ENCODE measurements around the gene EYS.
"Not testable (repeated sequence)": the region's sequence is repeated elsewhere in the genome, so short reads cannot be mapped to it uniquely, and the experiment has no call there.

EYS gene

DNA sequence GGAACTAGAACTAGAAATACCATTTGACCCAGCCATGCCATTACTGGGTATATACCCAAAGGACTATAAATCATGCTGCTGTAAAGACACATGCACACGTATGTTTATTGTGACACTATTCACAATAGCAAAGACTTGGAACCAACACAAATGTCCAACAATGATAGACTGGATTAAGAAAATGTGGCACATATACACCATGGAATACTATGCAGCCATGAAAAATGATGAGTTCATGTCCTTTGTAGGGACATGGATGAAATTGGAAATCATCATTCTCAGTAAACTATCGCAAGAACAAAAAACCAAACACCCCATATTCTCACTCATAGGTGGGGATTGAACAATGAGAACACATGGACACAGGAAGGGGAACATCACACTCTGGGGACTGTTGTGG is 1968.8 kb downstream of the EYS start:
- DNase-seq (ENCODE audit: low read depth in 3 of 3): not testable (repeated sequence)

DNA sequence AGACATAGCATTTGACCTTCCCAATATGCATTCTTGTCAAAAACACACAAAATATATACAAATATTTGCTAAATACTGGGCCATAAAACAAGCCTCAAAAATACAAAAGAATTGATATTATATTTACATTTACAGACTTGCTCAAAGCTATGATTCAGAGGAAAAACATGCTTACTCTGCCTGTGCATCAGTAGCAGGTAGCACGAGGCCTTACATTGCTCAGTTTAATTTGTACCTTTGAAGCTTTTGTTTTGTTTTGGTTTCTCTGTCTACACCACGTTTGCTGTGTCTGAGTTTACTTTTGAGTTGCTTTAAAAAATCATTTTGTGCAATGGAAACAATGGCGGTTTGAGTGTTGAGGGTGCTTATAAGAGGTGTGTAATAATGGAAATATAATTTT is 1972.1 kb downstream of the EYS start:
- no peak for DNase-seq (ENCODE audit: low read depth in 3 of 3)

DNA sequence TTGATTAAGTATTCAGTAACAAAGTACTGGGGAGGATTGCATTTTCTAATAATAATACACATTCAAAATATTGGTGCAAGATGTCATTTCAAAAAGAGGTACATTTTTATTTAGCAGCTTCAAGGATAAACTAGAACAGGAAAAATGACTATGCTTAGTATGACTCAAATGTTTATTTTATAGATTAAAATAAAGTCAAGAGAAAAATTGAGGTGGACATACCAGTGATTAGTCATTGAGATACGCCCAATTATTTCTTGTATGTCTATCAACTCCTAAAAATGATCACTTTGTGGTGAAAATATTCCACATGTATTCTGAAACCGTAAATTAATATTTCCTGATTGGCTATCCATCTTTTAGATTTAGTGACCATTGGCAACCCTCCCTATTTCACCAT is 1974.7 kb downstream of the EYS start:
- no peak for DNase-seq (ENCODE audit: low read depth in 3 of 3)

DNA sequence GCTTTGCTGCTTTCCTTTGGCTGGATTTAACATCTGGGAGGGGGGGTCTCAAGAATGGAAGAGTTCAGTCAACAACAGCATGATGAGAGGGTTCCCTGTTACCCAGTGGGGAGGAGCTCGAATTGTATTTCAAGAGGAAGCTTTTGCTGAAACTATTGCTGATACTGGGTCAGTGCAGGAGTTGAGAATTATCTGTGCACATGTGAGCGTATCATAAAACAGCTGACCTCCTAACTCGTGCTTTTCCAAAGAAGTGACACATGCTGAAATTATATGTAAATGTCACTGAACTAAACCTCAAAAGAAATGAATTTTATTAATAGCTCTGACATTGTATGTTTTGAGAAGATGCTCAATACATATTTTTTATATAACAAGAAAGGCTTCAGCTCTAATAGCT is 1975.1 kb downstream of the EYS start:
- no peak for DNase-seq (ENCODE audit: low read depth in 3 of 3)

DNA sequence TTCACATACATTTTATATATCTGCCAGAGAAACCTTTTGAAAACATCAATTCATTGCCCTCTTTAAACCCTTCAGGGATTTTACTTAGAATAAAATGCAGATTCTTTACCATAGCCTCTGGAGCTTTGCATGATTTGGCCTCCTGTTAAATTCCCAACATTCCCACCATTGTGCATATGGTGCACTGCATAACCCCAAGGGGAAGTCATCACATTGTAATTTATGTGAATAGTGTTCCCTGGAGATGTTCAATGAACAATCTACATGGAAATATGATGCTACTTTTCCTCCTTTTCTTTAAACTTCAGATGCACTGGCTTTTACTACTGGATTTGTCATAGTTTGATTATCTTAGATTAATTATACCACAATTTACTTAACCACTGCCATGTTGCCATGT is 1976.7 kb downstream of the EYS start:
- no peak for DNase-seq (ENCODE audit: low read depth in 3 of 3)

DNA sequence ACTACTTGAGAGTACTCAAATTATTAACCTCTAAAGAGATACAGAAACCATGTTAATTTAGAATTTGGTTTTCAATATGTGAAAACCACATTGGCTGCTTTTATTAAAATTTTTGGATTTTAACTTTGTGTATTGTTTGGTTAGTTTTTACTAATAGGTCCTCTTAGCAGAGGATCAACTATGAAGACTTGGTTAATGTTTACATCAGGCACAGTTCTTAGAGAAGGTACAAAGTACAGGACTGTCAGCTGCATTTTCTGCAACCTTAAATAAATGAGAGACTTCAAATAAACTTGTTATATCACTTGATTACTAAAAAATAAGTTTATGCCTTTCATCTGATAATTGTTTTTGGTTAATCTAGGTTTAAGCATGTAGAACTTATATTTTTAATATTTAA is 1982.3 kb downstream of the EYS start:
- DNase-seq (ENCODE audit: low read depth in 3 of 3): no peak

DNA sequence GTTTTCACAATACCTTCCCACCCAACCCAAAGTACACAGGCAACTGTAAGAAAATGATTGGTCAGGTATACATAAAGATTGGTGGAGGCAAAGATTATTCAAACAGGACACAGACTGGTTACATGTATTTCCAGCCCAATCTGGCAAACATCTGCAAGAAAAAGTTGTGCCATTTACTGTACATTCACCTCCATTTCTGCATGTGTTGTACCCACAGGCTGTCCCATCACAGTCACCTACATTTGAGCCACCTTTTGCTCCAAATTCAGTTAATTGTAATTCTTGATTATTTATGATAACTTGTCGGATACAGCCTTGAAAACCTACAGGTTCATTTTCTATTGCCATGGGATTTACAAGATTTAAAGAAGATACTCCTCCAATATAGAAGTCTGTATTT is 1985.8 kb downstream of the EYS start:
- no peak for DNase-seq (ENCODE audit: low read depth in 3 of 3)

DNA sequence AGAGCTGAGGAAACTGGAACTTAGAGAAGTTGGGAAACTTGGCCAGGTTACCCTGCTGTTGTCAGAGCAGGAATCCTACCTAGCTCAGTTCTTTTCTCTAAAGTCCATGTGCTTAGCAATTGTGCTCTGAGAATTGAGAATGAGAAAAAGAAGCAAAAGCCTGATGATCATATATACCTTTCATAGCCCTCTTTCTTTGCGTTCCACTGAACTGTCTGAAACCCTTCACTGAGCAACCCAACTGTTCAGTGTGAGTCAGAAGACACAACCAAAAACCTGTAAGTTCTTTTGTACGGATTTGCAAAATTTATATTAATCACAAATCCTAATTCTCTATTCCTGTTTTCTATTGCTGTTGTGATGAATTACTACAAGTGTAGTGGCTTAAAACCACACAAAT is 1990.9 kb downstream of the EYS start:
- no peak for DNase-seq (ENCODE audit: low read depth in 3 of 3)

DNA sequence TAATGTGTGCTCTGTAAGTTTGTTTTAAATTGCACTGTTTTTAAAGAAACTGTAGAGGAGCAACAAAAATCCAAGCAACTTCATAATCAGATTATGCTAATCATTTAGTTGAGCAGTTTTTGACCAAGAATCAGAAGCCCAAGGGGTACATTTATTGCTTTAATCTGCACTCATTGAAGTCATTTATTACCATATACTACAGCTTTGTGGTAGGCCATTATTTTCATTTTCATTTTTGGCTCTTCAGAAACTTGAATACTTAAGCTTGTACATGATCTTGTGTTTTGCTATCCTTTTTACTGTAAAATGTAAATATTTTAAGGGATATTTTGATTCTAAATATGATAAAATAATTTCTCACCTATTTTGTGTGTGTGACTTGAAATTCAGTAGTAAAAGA is 1992.9 kb downstream of the EYS start:
- DNase-seq (ENCODE audit: low read depth in 3 of 3): no peak

DNA sequence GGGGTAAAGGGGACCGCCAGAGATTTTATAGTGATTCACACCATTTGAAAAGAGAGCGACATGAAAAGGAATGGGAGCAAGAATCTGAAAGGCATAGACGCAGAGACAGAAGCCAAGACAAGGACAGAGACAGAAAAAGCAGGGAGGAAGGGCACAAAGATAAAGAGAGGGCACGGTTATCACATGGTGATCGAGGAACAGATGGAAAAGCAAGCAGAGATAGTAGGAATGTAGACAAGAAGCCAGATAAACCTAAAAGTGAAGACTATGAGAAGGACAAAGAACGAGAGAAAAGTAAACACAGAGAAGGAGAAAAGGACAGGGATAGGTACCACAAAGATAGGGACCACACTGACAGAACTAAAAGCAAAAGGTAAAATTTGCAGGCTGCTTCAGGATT is 1993.7 kb downstream of the EYS start:
- no peak for DNase-seq (ENCODE audit: low read depth in 3 of 3)

DNA sequence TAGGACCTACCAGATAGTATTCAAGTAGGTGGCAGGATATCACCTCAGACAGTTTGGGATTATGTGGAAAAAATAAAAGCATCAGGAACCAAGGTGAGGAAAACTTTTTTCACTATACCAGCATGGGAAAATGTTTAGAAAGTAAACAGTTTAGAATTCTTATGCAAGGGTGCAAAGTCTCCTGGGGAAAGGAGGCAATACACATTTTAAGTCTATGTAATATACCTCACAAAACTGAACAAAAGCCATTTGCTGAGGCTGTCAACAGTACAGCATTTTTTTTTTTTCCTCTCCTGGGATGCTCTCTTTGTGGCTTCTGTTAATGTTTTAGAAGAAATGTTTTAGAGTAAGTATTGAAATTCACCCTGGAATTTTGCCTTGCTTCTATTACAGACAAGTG is 1997.9 kb downstream of the EYS start:
- DNase-seq (ENCODE audit: low read depth in 3 of 3): no peak

DNA sequence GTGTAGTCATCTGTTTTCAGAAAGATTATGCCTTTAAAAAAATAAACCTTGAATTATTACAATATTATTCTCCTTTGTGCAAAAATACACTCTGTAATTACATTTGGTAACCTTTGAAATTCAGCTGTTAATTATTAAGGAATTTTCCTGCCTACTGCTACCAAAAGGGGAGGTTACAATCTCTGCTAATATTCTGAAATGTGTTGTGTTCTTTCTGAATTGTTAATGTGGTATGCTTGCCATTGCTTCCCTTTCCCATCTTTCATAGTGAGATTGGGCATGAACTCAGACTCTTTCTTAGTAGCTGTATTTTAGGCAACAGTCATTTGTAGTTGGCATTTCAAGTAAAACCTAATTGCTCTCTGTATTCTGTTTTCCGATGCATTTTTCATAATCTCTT is 1998.4 kb downstream of the EYS start:
- DNase-seq (ENCODE audit: low read depth in 3 of 3): no peak

DNA sequence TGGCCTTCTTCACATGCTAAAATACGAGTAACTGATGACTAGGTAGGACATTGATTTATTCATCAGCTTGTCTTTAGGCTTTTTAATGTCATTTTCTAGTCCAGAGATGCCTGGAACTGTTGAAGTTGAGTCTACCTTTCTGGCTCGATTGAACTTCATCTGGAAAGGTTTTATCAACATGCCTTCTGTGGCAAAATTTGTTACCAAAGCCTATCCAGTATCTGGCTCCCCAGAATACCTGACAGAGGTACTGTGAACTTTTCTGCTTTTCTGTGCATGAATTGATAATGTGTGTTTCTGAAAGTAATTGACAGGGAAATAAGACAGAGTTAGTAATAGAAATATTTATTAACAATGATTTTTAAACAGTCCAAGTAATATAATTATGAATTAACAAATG is 2000.4 kb downstream of the EYS start:
- no peak for DNase-seq (ENCODE audit: low read depth in 3 of 3)

DNA sequence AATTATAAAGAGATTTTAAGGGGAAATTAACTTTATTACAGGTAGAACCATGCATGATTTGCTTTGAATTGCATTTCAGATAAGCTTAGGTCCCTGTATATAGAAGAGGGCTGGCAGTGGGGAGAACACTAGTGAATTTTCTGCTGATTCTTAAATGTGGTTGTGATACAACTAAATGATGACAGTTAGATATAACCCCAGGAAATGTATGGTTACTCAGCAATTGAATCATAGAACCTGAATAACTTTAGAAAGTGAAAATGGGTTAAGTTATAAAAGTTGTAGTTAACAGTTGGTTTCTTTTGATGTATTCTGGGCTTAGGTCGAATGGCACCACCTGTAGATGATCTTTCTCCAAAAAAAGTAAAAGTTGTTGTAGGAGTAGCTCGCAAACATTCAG is 2001.3 kb downstream of the EYS start:
- no peak for DNase-seq (ENCODE audit: low read depth in 3 of 3)

DNA sequence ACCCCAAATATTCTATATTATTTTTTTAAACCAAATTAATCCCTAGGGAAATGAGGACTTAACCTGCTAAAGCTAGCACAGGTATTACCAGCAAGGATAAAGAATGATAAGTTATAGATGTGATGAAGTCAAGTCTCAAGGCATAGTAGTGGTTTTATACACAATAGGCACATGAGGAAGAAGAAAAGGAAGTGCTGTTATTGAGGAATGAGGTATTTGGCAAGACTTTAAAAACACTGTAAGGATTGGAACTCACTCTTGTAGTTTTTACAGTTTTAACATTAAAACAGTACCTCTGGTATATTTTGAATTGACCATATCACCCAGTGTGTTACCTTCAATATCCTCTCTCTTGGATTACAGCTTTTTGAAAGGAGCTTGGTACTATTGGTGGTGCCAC is 2016.8 kb downstream of the EYS start:
- DNase-seq (ENCODE audit: low read depth in 3 of 3): no peak

DNA sequence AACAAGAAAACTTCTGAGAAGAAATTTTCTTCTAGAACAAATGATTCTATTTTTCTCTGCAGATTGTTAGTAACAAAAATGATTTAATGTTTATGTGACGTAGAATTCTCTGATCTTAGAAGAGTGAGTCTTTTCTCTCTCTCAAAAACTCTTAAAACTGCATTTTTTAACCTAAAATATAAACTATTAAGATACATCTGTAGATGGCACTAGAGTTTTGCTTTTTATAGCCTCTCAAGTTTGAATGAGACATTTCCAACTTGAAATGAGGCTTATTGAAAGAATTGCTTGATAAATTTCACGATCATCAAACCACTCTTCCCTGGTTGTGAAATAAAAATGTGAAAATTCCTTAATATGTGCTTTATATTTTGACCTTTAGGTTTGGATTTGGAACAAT is 2017.6 kb downstream of the EYS start:
- DNase-seq (ENCODE audit: low read depth in 3 of 3): no peak

DNA sequence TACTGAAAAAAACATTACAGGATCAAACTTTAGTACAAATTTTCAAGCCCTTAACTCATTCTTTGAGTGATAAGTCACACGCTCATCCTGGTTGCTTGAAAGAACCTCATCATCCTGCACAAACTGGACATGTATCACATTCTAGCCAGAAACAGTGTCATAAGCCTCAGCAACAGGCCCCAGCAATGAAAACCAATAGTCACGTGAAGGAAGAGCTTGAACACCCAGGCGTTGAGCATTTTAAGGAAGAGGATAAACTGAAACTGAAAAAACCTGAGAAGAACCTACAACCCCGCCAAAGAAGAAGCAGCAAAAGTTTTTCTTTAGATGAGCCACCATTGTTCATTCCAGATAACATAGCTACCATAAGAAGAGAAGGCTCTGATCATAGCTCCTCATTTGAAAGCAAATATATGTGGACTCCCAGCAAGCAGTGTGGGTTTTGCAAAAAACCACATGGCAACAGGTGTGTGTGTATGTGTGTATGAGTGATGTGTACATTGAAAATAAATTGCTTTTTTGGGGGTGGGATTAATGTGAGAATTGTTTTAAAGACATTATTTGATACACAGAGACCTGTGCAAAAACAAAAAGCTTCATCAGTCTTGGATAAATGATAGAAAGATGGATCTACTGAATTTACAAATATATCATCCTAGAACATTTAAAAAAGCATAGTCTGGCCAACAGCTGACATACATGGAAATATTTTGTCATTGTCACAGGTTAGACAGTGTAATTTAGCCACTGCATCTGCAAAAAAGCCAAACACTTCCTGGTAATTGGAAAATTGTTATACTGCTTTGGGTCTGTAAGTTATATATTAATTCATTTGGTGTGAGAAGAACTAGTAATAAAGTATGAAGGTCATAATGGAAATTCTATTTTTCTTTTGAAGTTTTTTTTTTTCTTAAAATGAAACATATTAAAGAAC is 2021.3 kb downstream of the EYS start:
- no peak for DNase-seq (ENCODE audit: low read depth in 3 of 3)

DNA sequence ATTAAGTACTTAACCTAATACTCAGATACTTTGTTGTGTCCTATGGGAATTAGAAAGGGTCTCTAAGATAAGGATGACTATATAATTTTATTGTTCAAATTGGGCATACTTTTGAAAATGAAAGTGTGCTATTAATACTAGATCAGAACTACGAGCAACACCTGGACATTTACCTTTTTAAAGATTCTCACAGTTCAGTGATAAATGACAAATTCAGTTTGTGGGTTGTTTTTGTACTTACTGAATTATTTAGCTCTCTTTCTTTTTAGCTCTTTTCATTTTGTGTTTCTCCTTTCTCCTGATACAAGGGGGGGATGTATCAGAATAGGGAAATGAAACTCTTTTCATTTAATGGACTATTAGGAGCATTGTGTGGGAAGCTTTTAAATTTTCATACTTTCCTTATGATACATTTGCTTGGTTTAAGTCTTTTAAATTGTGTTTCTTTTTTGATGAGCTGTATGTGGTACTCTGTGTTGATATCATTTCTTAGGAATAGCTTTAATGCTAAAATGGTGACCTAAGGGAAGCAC is 2023.9 kb downstream of the EYS start:
- DNase-seq (ENCODE audit: low read depth in 3 of 3): no peak

DNA sequence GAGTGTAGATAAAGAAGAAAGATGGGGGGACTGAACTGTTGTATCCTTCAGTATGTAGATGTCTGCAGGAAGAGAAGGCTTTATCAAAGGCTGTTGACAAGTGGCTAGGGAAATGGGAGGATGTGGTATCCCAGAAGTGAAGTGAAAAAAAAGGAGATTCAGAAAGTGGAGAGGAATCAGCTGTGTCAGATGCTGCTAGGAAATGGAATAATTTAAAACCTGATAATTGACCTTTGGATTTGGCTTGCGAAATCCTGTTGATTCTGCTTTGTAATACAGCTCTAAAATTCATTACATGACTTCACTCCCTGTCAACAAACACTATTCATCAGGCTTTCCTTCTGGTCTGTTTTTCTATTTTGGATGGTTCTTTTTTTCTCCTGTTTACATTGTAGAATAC is 2029.7 kb downstream of the EYS start:
- no peak for DNase-seq (ENCODE audit: low read depth in 3 of 3)

DNA sequence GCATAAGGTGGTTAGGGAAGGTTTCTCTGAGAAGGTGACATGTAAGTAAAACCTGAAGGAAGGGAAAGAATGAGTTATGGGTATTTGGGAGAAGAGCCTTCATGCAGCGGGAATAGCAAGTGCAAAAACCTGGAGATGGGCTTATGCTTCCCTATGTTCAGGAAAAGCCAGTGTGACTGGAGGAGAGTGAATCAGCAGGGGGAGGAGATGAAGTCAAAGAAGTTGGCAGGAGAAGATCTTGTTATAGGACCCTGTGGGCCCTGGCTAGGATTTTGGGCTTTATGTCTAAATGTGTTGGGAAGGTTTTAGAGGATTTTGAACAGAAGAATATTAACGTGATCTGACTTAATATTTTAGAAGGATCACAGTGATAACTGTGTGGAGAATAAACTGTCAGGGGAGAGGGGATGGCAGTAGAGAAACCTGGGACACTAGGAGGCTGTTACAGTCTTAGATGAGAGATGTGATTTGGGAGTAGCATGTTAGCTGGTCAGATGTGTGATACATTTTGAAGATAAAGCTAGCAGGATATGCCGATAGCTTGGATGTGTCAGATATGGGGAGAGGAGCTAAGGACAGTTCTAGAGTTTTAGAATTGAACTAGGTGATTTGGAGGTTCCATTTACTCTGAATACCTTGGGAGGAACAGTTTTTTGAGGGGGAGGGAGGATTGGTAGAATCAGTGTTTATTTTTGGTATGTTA is 2030.5 kb downstream of the EYS start:
- DNase-seq (ENCODE audit: low read depth in 3 of 3): no peak

DNA sequence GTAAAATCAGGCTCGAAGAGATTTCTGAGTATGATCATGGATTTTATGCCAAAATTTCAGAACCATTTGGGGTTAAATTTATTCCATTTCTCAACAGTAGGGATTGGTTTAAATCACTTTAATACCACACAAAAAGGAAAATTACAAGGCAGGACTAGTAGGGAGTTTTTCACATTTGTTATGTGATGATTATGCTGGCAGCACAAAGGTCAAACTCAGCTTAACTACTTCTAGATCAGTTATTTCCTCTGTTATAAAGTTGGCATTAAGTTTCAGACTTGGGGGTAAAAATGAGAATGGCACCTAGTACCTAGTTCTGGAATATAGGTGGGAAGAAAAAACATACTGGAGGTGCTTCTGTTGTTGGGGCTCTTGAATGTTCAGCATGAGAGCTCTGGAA is 2031.9 kb downstream of the EYS start:
- DNase-seq (ENCODE audit: low read depth in 3 of 3): no peak

DNA sequence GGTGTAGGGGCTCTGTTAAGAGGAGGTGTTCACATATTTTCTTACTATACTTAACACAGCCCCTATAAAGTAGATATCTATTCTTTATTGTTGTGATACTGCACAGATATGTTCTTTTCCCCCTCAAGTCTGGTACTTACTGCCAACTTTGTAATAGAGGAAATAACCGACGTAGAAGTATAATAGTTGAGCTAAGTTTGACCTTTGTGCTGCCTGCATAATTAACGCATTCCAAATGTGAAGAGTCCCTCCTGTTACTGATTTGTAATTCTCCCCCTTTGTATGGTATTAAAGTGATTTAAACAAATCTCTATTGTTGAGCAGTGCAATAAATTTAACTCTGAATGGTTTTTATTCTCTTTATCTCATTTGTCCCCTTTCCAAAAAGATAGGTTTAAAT is 2032.4 kb downstream of the EYS start:
- no peak for DNase-seq (ENCODE audit: low read depth in 3 of 3)

DNA sequence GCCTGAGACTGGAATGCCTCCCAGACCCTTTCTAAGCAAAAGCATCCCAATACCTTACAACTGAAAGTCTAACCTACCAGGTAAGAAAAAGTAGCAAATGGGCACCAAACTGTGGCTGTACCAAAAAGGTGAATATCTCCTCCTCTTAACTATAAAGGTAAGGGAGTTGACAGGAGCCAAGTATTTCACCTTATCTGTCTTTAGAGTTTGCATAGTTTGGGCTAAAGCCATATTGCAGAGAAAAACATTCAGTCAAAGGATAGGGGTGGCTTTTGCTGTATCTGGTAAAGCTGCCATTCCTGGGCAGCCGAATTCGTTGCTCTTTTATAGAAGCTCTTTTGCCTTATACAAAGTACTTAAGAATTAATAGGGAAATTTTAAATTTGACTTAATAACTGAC is 2033.3 kb downstream of the EYS start:
- DNase-seq (ENCODE audit: low read depth in 3 of 3): no peak
